ENCODE data around the gene HMHB1.

DNA sequence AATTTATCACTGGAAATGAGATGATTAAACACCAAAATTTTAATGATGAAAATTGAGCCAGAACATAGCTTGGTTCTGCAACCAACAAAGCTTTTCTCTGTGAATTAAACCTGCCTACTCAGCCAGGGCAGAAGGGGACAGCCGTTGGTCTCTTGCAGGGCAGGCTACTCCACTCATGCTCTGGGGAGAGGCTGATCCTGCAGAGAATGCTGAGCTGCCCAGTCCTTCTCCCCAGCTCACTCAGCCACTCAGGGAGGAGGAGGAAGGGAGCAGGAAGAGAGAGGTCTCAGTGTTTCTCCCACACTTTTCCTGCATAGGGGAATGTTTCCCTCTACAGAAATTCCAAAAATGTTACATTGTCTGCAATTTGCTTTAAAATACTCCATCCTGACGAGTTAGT lies 40.4 kb upstream of the HMHB1 start:
- TF ChIP-seq, protein P1, sequence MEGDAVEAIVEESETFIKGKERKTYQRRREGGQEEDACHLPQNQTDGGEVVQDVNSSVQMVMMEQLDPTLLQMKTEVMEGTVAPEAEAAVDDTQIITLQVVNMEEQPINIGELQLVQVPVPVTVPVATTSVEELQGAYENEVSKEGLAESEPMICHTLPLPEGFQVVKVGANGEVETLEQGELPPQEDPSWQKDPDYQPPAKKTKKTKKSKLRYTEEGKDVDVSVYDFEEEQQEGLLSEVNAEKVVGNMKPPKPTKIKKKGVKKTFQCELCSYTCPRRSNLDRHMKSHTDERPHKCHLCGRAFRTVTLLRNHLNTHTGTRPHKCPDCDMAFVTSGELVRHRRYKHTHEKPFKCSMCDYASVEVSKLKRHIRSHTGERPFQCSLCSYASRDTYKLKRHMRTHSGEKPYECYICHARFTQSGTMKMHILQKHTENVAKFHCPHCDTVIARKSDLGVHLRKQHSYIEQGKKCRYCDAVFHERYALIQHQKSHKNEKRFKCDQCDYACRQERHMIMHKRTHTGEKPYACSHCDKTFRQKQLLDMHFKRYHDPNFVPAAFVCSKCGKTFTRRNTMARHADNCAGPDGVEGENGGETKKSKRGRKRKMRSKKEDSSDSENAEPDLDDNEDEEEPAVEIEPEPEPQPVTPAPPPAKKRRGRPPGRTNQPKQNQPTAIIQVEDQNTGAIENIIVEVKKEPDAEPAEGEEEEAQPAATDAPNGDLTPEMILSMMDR (IDR thresholded peaks at IDR 0.05; ENCODE audit: poor library complexity), result no peak
- TF ChIP-seq EZH2 (IDR thresholded peaks at IDR 0.05; ENCODE audit: borderline replicate concordance) (no peak), EZH2phosphoT487 (IDR thresholded peaks at IDR 0.05; ENCODE audit: low read depth, severe bottlenecking, unreplicated experiment) (no peak)
